IMR-90 (cell line): ENCODE results near the gene URAD. TPM values are rescaled to one million over a fixed set of nuclear protein-coding genes. Genes with fewer than 3 reads are reported as not detected.

ENCODE experiments used
- ATAC-seq: fragments of 200-7000 bp; cut with Tn5 transposase; 2 replicates; pipeline ENCODE4 v1.9.1; 2020; ENCODE audit warnings: low read depth, mild to moderate bottlenecking, moderate library complexity
- BruUV-seq: library from RNA; stranded (reverse); fragments of 400-500 nt; replicated peaks from 2 replicates; lab custom pipeline; 2021; lab: Mats Ljungman, UMichigan
- CTCF ChIA-PET: fragments of 300-600 bp; formaldehyde crosslinking; extraction: SDS; loops from one replicate; lab custom pipeline; 2021; ENCODE audit warnings: antibody characterized with exemption; lab: Yijun Ruan, JAX
- POLR2A ChIA-PET: fragments of 300-600 bp; sonication (Branson Sonifier 250); formaldehyde crosslinking; loops from one replicate; lab custom pipeline; 2022; ENCODE audit warnings: antibody characterized with exemption; ENCODE audit not compliant: unreplicated experiment; lab: Charles Lee
- DNase-seq: peaks from one replicate; pipeline ENCODE4 v3.0.0; 2013
- H2AFZ ChIP-seq: replicated peaks from 2 replicates; pipeline ENCODE3; 2013; ENCODE audit warnings: low read length, mild to moderate bottlenecking; ENCODE audit not compliant: poor library complexity
- H2AK5ac ChIP-seq: 2 replicates; pipeline ENCODE4 v1.6.1; 2013; ENCODE audit warnings: low read depth, low read length, inconsistent platforms
- H2AK9ac ChIP-seq: replicated peaks from 2 replicates; pipeline ENCODE3; 2013; ENCODE audit warnings: mild to moderate bottlenecking, low read depth, low read length, moderate library complexity; ENCODE audit not compliant: poor library complexity
- H2BK120ac ChIP-seq: 2 replicates; pipeline ENCODE4 v1.6.1; 2013; ENCODE audit warnings: low read depth, low read length, inconsistent platforms
- H2BK15ac ChIP-seq: 3 replicates; pipeline ENCODE4 v1.6.1; 2013; ENCODE audit warnings: low read depth, low read length, inconsistent platforms
- H2BK20ac ChIP-seq: 2 replicates; pipeline ENCODE4 v1.6.1; 2013; ENCODE audit warnings: low read depth, mild to moderate bottlenecking, inconsistent platforms, low read length, moderate library complexity
- H2BK5ac ChIP-seq: 2 replicates; pipeline ENCODE4 v1.6.1; 2013; ENCODE audit warnings: mild to moderate bottlenecking, low read depth, low read length, inconsistent platforms; ENCODE audit not compliant: poor library complexity, severe bottlenecking
- H3K14ac ChIP-seq: replicated peaks from 2 replicates; pipeline ENCODE4 v1.6.1; 2013; ENCODE audit warnings: low read depth, low read length, inconsistent platforms
- H3K18ac ChIP-seq: 2 replicates; pipeline ENCODE4 v1.6.1; 2013; ENCODE audit warnings: low read depth, low read length, control low read depth
- H3K23ac ChIP-seq: 2 replicates; pipeline ENCODE4 v1.6.1; 2013; ENCODE audit warnings: low read depth, low read length, inconsistent platforms
- H3K27ac ChIP-seq: 2 replicates; pipeline ENCODE4 v1.5.1; 2013; ENCODE audit warnings: mild to moderate bottlenecking, control low read depth, low read length; ENCODE audit not compliant: insufficient read depth
- H3K27me3 ChIP-seq: 2 replicates; pipeline ENCODE4 v1.6.1; 2013; ENCODE audit warnings: low read length; ENCODE audit not compliant: control insufficient read depth, insufficient read depth
- H3K36me3 ChIP-seq: 2 replicates; pipeline ENCODE4 v1.6.1; 2013; ENCODE audit warnings: low read length, mixed read lengths; ENCODE audit not compliant: control insufficient read depth, insufficient read depth
- H3K4ac ChIP-seq: 2 replicates; pipeline ENCODE4 v1.6.1; 2013; ENCODE audit warnings: low read depth, low read length, inconsistent platforms
- H3K4me1 ChIP-seq: 2 replicates; pipeline ENCODE4 v1.6.1; 2013; ENCODE audit warnings: low read length, mixed read lengths; ENCODE audit not compliant: control insufficient read depth, insufficient read depth
- H3K4me2 ChIP-seq: 2 replicates; pipeline ENCODE4 v1.6.1; 2013; ENCODE audit warnings: low read depth, mild to moderate bottlenecking, control low read depth, low read length, moderate library complexity
- H3K4me3 ChIP-seq: 2 replicates; pipeline ENCODE4 v1.5.1; 2013; ENCODE audit warnings: low read depth, mild to moderate bottlenecking, control low read depth, low read length, moderate library complexity; ENCODE audit not compliant: insufficient read depth
- H3K56ac ChIP-seq: 2 replicates; pipeline ENCODE4 v1.6.1; 2013; ENCODE audit warnings: low read length, inconsistent platforms; ENCODE audit not compliant: insufficient read depth; ENCODE audit errors: extremely low read depth
- H3K79me1 ChIP-seq, 2 experiments: 2 replicates each; pipeline ENCODE4 v1.6.1; 2013; ENCODE audit warnings: low read length in 2 of 2, inconsistent platforms in 1 of 2, low read depth in 1 of 2
- H3K9ac ChIP-seq: 2 replicates; pipeline ENCODE4 v1.6.1; 2013; ENCODE audit warnings: low read depth, low read length, control low read depth
- H3K9me1 ChIP-seq: 2 replicates; pipeline ENCODE4 v1.6.1; 2013; ENCODE audit warnings: low read length, inconsistent platforms; ENCODE audit not compliant: insufficient read depth
- H3K9me3 ChIP-seq: 2 replicates; pipeline ENCODE4 v1.6.1; 2013; ENCODE audit warnings: low read length; ENCODE audit not compliant: control insufficient read depth, insufficient read depth
- H4K20me1 ChIP-seq: 2 replicates; pipeline ENCODE4 v1.6.1; 2013; ENCODE audit warnings: low read length, inconsistent platforms; ENCODE audit not compliant: insufficient read depth
- H4K5ac ChIP-seq: 2 replicates; pipeline ENCODE4 v1.6.1; 2013; ENCODE audit warnings: mild to moderate bottlenecking, low read depth, low read length, control low read depth
- H4K8ac ChIP-seq, 2 experiments: 2 replicates each; pipeline ENCODE4 v1.6.1; 2013; ENCODE audit warnings: low read depth in 2 of 2, low read length in 2 of 2, control low read depth in 1 of 2, inconsistent platforms in 1 of 2
- H4K91ac ChIP-seq: 2 replicates; pipeline ENCODE4 v1.6.1; 2013; ENCODE audit warnings: low read depth, low read length, inconsistent platforms; ENCODE audit not compliant: insufficient read depth
- FOS ChIP-seq: fragments of 150-350 bp; IDR thresholded peaks from 2 replicates; pipeline ENCODE4 v1.6.1; 2016; ENCODE audit warnings: low read depth, low read length
- NFE2L2 ChIP-seq: fragments of 150-350 bp; IDR thresholded peaks from 2 replicates; pipeline ENCODE4 v1.6.1; 2016; ENCODE audit warnings: low read depth, mild to moderate bottlenecking, low read length
- WGBS, 2 experiments: methylation state at CpG; one replicate each; pipeline versions ENCODE4 v1.1.5 to v1.1.7; 2013; ENCODE audit warnings: missing lambda C conversion rate in 2 of 2; ENCODE audit not compliant: insufficient read length in 1 of 2; ENCODE audit errors: extremely low coverage in 2 of 2; 5-methylcytosine and 5-hydroxymethylcytosine counted together
- dilution Hi-C: fragments of 300-500 bp; cut with HindIII; formaldehyde crosslinking; loops from one replicate; pipeline ENCODE4 v1.14.3; 2018; ENCODE audit warnings: low sequenced_read_pairs; ENCODE audit not compliant: unreplicated experiment
- in situ Hi-C: fragments of 300-500 bp; cut with MboI; formaldehyde crosslinking; loops from 3 replicates; pipeline ENCODE4 v1.14.3; 2019; ENCODE audit warnings: low sequenced_read_pairs, inconsistent platforms, mixed read lengths
- intact Hi-C: fragments of 100-400 bp; cut with micrococcal nuclease; formaldehyde crosslinking; loops from 2 replicates; pipeline ENCODE4 v1.10.0; 2022
- polyA plus RNA-seq, 3 experiments: library from polyadenylated mRNA; depleted of rRNA; stranded (reverse); fragments of >200 nt; gene quantifications; 2 replicates each; pipeline ENCODE4 v1.2.3, GENCODE V29; 2012; ENCODE audit warnings: low replicate concordance in 1 of 3
- total RNA-seq: library from RNA; depleted of rRNA; stranded (reverse); fragments of >200 nt; gene quantifications from 2 replicates; pipeline ENCODE4 v1.2.3, GENCODE V29; 2012

Gene URAD
- total and polyA plus RNA-seq, 2 of the 4 experiments (the other 2 are of a cell fraction), result not detected

GRCh38 chr13:27965740-27966640, 22.5 kb downstream of the URAD start:
- H2BK20ac ChIP-seq, result no peak overlapping the region
- no peak overlapping the region for H3K56ac ChIP-seq
- 6% methylated on average over 6 of the region's 45 CpGs; no CpG with 5 or more reads in 1 of the 2 experiments for WGBS, 2 experiments
- in situ Hi-C loops (no loop called here), dilution Hi-C loops (no loop called here), intact Hi-C loops (no loop called here)
- H3K9me3 ChIP-seq, result no peaks in the 10 kb centered on the region; the same call in 1 of the 2 replicates
- ATAC-seq (no peak), DNase-seq (no peak)
- no peak overlapping the region for H3K4ac ChIP-seq
- no TSS peak for BruUV-seq
- H2AFZ ChIP-seq, result no peak overlapping the region
- H4K8ac ChIP-seq, result no peak overlapping the region
- ChIA-PET CTCF (no interaction called here), POLR2A (no interaction called here)
- H3K9me1 ChIP-seq, result no peaks in the 10 kb centered on the region
- H2BK5ac ChIP-seq, result no peak overlapping the region
- no peak overlapping the region for H3K4me3 ChIP-seq
- no peak overlapping the region for H2AK5ac ChIP-seq
- H4K20me1 ChIP-seq, result peaks cover 4% of the 10 kb centered on the region; the same call in 1 of the 2 replicates
- H3K27me3 ChIP-seq, result peaks cover 96% of the 10 kb centered on the region
- H2BK15ac ChIP-seq, result no peak overlapping the region
- no peak overlapping the region for H4K91ac ChIP-seq
- no peak overlapping the region for H3K9ac ChIP-seq
- no peak overlapping the region for H2BK120ac ChIP-seq
- no peak overlapping the region for H3K4me2 ChIP-seq
- no peak for TF ChIP-seq FOS
- no peak for TF ChIP-seq NFE2L2
- H2AK9ac ChIP-seq, result no peak overlapping the region
- no peak overlapping the region for H3K18ac ChIP-seq
- H3K36me3 ChIP-seq, result no peaks in the 10 kb centered on the region
- no peak overlapping the region for H3K23ac ChIP-seq
- no peaks in the 10 kb centered on the region for H3K79me1 ChIP-seq
- no peak overlapping the region for H3K27ac ChIP-seq
- no peak overlapping the region for H3K14ac ChIP-seq
- no peaks in the 10 kb centered on the region for H3K4me1 ChIP-seq
- no peak overlapping the region for H4K5ac ChIP-seq
